Transverse colon (tissue), 4 donors: Measurements from ENCODE around the gene CD37. TPM values are rescaled to one million over a fixed set of nuclear protein-coding genes. Genes with fewer than 3 reads are reported as not detected.
"Not testable (repeated sequence)": the region's sequence is repeated elsewhere in the genome, so short reads cannot be mapped to it uniquely, and the experiment has no call there.

Experiments used
- DNase-seq: peaks from one replicate; pipeline ENCODE4 v3.0.0-alpha.2; 2019
- H3K27ac ChIP-seq, 4 donors: fragments of 200-600 bp; sonication (generic); 2 replicates each; pipeline ENCODE4 v1.5.1; 2016 to 2018; ENCODE audit warnings: inconsistent platforms in 4 of 4
- H3K27me3 ChIP-seq: fragments of 200-600 bp; sonication (generic); 2 replicates; pipeline ENCODE4 v1.5.1; 2017; ENCODE audit warnings: inconsistent platforms
- H3K36me3 ChIP-seq, 4 donors: fragments of 200-600 bp; sonication (generic); 2 replicates each; pipeline ENCODE4 v1.5.1; 2017 to 2019; ENCODE audit warnings: inconsistent platforms in 4 of 4
- H3K4me1 ChIP-seq, 4 donors: fragments of 200-600 bp; sonication (generic); 2 replicates each; pipeline ENCODE4 v1.5.1; 2017 to 2020; ENCODE audit warnings: inconsistent platforms in 4 of 4
- H3K4me3 ChIP-seq, 4 donors: fragments of 200-600 bp; sonication (generic); 1 replicate in 1 of 4; 2 replicates in 3 of 4; pipeline versions ENCODE4 v1.5.1 to v1.6.1; 2017 to 2019; ENCODE audit warnings: inconsistent platforms in 4 of 4
- H3K9me3 ChIP-seq, 2 donors: fragments of 200-600 bp; sonication (generic); 2 replicates each; pipeline ENCODE4 v1.5.1; 2017 to 2019; ENCODE audit warnings: inconsistent platforms in 2 of 2
- CTCF ChIP-seq, 5 experiments: fragments of 200-600 bp in 3 of 5; fragments of 450-650 bp in 2 of 5; sonication (generic) in 3 of 5; IDR thresholded peaks; 1 replicate in 2 of 5; 2 replicates in 3 of 5; pipeline ENCODE4 v1.5.1; 2016 to 2017; ENCODE audit warnings: antibody characterized with exemption in 5 of 5, inconsistent platforms in 3 of 5, mild to moderate bottlenecking in 2 of 5, moderate library complexity in 1 of 5
- EP300 ChIP-seq: sonication (generic); formaldehyde crosslinking; IDR thresholded peaks from one replicate; pipeline ENCODE4 v1.6.1; 2017; ENCODE audit warnings: antibody characterized with exemption, low read depth
- POLR2A ChIP-seq: fragments of 450-650 bp; IDR thresholded peaks from one replicate; pipeline ENCODE4 v1.6.1; 2016; ENCODE audit warnings: antibody characterized with exemption, mild to moderate bottlenecking, moderate library complexity
- POLR2AphosphoS5 ChIP-seq, 3 donors: sonication (generic); formaldehyde crosslinking; IDR thresholded peaks; one replicate each; pipeline ENCODE4 v1.6.1; 2016; ENCODE audit warnings: antibody characterized with exemption in 3 of 3
- WGBS, 2 donors: methylation state at CpG; one replicate each; pipeline ENCODE4 v1.1.5; 2018; ENCODE audit warnings: low coverage in 1 of 2; 5-methylcytosine and 5-hydroxymethylcytosine counted together
- in situ Hi-C, 4 donors: fragments of 200-750 bp; cut with MboI; loops; one replicate each; pipeline versions ENCODE4 v1.15.0 to v1.15.1; 2017; ENCODE audit warnings: low sequenced_read_pairs in 3 of 4, low pct_ligation_motif_present in 1 of 4, low pct_unique_long_range_greater_than_20kb in 1 of 4
- intact Hi-C: fragments of 100-400 bp; cut with DNase I; formaldehyde crosslinking; loops from one replicate; pipeline ENCODE4 v1.15.1; 2023; ENCODE audit warnings: low total_unique reads
- total RNA-seq, 4 donors: library from RNA; depleted of rRNA; stranded (reverse); fragments of >200 nt; gene quantifications; one replicate each; pipeline ENCODE4 v1.1.0, GENCODE V29; 2016

CD37 gene
- total RNA-seq, 4 donors from 2014 or later, result 8.5 to 24.0 (median 13.3) TPM

GRCh38 chr19:49327878-49328544, 7.2 kb upstream of the CD37 start:
- no peak for DNase-seq
- Histone ChIP-seq H3K4me3 (no peak overlapping the region), H3K27ac (no peak overlapping the region), H3K4me1 (no peaks in the 10 kb centered on the region), H3K27me3 (no peaks in the 10 kb centered on the region), H3K9me3 (no peaks in the 10 kb centered on the region), H3K36me3 (no peaks in the 10 kb centered on the region)
- in situ Hi-C loops (no loop called here), intact Hi-C loops (no loop called here)
- WGBS, 2 donors, result 24 to 29% methylated on average over 2 of the region's 2 CpGs
- TF ChIP-seq POLR2A, result no peak
- TF ChIP-seq POLR2AphosphoS5 (IDR thresholded peaks at IDR 0.05), result no peak
- peak; percentile 50 to 75 (median 57) for TF ChIP-seq CTCF (IDR thresholded peaks at IDR 0.05)

DNA sequence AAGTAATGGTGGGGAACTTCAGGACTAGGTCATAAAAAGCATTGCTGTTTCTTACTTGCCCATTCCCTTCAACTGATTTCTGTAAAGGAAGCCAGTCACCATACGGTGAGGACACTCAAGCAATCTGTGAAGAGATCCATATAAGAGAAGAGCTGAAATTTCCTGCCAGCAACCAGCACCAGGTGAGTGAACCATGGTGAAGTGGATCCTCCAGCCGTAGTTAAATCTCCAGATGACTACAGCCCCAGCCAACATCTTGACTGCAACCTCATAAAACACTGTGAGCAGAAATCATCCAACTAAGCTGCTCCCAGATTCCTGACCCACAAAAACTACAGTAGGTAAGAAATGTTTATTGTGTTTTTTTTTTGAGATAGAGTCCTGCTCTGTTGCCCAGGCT, 6.5 kb upstream of the CD37 start:
- Histone ChIP-seq H3K4me1 (no peaks in the 10 kb centered on the region), H3K4me3 (no peak overlapping the region), H3K9me3 (no peaks in the 10 kb centered on the region), H3K27ac (no peak overlapping the region), H3K27me3 (no peaks in the 10 kb centered on the region), H3K36me3 (no peaks in the 10 kb centered on the region)
- DNase-seq, result no peak
- WGBS, 2 donors, result 88 to 100% methylated on average over 2 of the region's 2 CpGs
- in situ Hi-C loops (no loop called here), intact Hi-C loops (no loop called here)
- TF ChIP-seq CTCF (IDR thresholded peaks at IDR 0.05) (no peak), POLR2AphosphoS5 (IDR thresholded peaks at IDR 0.05) (no peak)

- DNase-seq, in situ Hi-C loops: not testable (repeated sequence)
Measured at GRCh38 chr19:49331187-49331586, 4.0 kb upstream of the CD37 start.

DNA sequence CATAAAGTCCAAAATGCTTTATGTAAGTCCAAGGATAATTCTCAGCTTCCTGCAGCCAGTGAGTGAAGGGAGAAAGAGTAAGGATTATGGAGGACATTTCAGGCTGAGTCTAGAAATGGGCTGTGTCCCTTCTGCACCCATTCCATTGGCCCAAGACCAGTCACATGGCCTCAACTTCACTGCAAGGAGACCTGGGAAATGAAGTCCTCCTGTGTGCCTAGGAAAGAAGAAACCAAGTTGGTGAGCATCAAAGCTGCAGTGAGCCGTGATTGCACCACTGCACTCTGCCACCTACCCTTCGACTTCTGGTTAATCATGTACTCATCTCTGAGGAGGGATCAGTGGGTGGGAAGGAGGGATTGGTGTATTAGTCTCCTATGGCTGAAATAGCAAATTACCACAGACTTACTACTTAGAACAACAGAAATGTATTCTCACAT, 3.6 kb upstream of the CD37 start:
- in situ Hi-C loops (no loop called here), intact Hi-C loops (no loop called here)
- no peak for TF ChIP-seq POLR2A
- no peak for TF ChIP-seq CTCF (IDR thresholded peaks at IDR 0.05)
- TF ChIP-seq POLR2AphosphoS5 (IDR thresholded peaks at IDR 0.05), result no peak
- no peak for TF ChIP-seq EP300
- H3K27ac ChIP-seq, result no peak overlapping the region
- H3K4me3 ChIP-seq, result no peak overlapping the region
- no peaks in the 10 kb centered on the region for H3K9me3 ChIP-seq
- H3K4me1 ChIP-seq, result peaks cover 0 to 8% (median 0%) of the 10 kb centered on the region in 4 donors
- H3K36me3 ChIP-seq, result no peaks in the 10 kb centered on the region
- DNase-seq, result no peak
- WGBS, 2 donors, result 43 to 54% methylated on average over 2 of the region's 2 CpGs
- H3K27me3 ChIP-seq, result no peaks in the 10 kb centered on the region

More at GRCh38 chr19:49331187-49331586, 4.0 kb upstream of the CD37 start:
- H3K36me3 ChIP-seq, H3K4me3 ChIP-seq, intact Hi-C loops, H3K9me3 ChIP-seq, H3K4me1 ChIP-seq, H3K27ac ChIP-seq, H3K27me3 ChIP-seq: not testable (repeated sequence)
- 86 to 100% methylated on average over 2 to 4 of the region's 4 CpGs for WGBS, 2 donors

DNA sequence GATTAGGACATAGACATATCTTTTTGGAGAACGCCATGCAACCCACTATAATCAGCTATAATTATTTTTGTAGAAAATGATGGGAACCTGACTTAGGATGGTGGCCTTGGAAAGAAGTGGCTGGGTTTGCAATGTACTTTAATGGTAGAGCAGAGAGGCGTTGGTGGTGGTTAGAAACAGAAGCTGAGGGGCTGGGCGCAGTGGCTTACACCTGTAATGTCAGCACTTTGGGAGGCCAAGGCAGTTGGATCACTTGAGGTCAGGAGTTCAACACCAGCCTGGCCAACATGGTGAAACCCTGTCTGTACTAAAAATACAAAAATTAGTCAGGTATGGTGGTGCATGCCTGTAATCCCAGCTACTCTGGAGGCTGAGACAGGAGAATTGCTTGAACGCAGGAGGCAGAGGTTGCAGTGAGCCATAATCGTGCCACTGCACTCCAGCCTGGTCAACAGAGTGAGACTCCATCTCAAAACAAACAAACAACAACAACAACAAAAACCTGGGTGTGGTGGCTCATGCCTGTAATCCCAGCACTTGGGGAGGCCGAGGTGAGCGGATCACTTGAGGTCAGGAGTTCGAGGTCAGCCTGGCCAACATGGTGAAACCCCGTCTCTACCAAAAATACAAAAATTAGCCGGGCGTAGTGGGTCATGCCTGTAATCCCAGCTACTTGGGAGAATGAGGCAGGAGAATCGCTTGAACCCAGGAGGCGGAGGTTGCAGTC, 2.4 kb upstream of the CD37 start:
- H3K36me3 ChIP-seq, H3K27ac ChIP-seq, DNase-seq, in situ Hi-C loops, H3K27me3 ChIP-seq, H3K9me3 ChIP-seq, H3K4me3 ChIP-seq, intact Hi-C loops: not testable (repeated sequence)
- peaks cover 0 to 10% (median 0%) of the 10 kb centered on the region in 4 donors for H3K4me1 ChIP-seq
- 84% methylated on average over 7 to 13 of the region's 13 CpGs for WGBS, 2 donors
